Peyer's patch (tissue), 4 donors: ENCODE measurements around the gene IGSF9B.

Source experiments
- POLR2A ChIP-seq, 2 donors: fragments of 450-650 bp; IDR thresholded peaks; one replicate each; pipeline ENCODE4 v1.5.1; 2017; ENCODE audit warnings: antibody characterized with exemption in 2 of 2, mild to moderate bottlenecking in 2 of 2, moderate library complexity in 2 of 2
- TF ChIP-seq, protein P1 (sequence below), 6 experiments: fragments of 450-650 bp in 4 of 6; fragments of 200-600 bp in 2 of 6; sonication (generic) in 1 of 6; IDR thresholded peaks; one replicate each; pipeline ENCODE4 v1.5.1; 2017 to 2019; ENCODE audit warnings: antibody characterized with exemption in 6 of 6, mild to moderate bottlenecking in 3 of 6, moderate library complexity in 1 of 6

- TF ChIP-seq, protein P1, sequence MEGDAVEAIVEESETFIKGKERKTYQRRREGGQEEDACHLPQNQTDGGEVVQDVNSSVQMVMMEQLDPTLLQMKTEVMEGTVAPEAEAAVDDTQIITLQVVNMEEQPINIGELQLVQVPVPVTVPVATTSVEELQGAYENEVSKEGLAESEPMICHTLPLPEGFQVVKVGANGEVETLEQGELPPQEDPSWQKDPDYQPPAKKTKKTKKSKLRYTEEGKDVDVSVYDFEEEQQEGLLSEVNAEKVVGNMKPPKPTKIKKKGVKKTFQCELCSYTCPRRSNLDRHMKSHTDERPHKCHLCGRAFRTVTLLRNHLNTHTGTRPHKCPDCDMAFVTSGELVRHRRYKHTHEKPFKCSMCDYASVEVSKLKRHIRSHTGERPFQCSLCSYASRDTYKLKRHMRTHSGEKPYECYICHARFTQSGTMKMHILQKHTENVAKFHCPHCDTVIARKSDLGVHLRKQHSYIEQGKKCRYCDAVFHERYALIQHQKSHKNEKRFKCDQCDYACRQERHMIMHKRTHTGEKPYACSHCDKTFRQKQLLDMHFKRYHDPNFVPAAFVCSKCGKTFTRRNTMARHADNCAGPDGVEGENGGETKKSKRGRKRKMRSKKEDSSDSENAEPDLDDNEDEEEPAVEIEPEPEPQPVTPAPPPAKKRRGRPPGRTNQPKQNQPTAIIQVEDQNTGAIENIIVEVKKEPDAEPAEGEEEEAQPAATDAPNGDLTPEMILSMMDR (IDR thresholded peaks at IDR 0.05), result no peak
- TF ChIP-seq POLR2A (IDR thresholded peaks at IDR 0.05), result no peak
These were observed 7.6 kb upstream of the IGSF9B start for GRCh38 chr11:133964356-133964755.
